ENCODE measurements around the gene SLC35F3.

- TF ChIP-seq POLR2A (IDR thresholded peaks at IDR 0.05) (no peak), CTCF (IDR thresholded peaks at IDR 0.05) (no peak)
Observed at GRCh38 chr1:234149217-234149616, 244.7 kb downstream of the SLC35F3 start.

All from adrenal gland (tissue), 5 donors.